HG03097 (cell line): Measurements from ENCODE around the gene CRYBG2.
A peak's percentile ranks its signal among the peaks of the same experiment; 100 is the strongest.
"Not testable (repeated sequence)": the region's sequence is repeated elsewhere in the genome, so short reads cannot be mapped to it uniquely, and the experiment has no call there.

Source experiments
- ATAC-seq: cut with Tn5 transposase; IDR thresholded peaks from one replicate; pipeline ENCODE4 v1.9.1; 2021; ENCODE audit not compliant: unreplicated experiment, low FRiP score

CRYBG2 gene

DNA sequence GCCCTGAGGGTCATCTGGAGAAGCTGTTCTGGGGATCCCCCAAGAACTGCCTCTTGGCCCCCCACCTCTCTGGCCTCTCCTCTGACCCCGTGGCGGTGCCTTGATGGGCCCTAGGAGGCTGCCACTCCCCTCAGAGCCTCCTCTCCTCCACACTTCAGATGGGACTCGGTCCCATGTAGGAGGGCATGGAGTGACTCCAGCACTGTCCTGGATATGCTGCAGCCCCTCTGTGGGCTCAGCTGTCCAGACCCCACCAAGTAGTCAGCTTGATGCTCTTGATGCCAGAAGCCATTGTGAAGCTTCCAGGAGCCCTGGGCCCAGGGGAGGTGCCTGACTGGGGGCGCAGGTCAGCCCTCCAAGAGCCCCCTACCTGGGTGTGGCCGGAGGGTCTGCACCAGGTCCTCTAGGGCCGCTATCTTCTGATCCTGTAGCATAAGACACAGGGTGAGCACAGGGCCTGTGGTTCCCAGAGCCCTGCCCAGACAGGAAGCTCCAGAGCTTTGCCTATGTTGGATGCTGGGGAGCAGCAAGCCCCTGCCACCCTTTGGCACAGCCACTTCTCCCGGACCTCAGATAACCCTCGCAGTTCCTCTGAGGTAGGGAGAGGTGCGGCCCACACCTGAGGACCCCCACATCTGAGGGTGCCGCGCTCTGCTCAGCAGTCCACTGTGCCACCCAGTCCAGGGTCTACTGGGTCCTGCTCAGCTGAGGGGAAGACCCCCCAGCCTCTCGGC lies 56.7 kb downstream of the CRYBG2 start:
- no peak for ATAC-seq

DNA sequence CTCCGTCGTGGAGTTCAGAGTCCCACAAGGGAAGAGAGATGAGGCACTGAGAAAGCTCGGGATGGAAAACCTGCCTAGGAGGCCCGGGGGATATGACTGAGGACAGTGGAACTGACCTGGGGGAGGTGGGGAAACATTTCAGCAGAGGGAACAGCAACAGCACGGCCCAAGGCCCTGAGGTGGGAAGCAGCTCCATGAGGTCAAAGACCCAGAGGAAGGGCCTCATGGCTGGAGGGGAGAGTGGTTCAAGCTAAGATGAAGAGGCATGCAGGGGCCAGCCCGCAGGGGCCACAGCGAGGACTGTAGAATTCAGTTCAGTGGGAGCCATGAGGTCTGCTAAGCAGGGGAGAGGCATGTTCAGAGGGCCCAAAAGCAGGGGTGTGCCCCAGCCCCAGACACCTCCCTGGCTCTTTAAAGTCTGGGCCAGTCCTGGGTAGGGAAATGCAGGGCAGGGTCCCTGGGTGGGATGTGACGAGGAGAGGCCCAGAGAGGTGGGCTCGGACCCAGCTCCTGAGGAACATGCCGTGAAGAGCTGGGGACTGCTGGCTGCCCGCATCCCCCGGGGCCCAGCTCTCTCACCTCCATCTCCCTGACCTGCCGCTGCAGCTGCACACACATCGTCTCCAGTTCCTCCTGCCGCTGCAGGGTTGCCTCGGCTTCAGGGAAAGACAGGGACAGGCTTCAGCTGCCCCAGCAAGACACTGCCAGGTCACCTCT lies 57.4 kb downstream of the CRYBG2 start:
- no peak for ATAC-seq

DNA sequence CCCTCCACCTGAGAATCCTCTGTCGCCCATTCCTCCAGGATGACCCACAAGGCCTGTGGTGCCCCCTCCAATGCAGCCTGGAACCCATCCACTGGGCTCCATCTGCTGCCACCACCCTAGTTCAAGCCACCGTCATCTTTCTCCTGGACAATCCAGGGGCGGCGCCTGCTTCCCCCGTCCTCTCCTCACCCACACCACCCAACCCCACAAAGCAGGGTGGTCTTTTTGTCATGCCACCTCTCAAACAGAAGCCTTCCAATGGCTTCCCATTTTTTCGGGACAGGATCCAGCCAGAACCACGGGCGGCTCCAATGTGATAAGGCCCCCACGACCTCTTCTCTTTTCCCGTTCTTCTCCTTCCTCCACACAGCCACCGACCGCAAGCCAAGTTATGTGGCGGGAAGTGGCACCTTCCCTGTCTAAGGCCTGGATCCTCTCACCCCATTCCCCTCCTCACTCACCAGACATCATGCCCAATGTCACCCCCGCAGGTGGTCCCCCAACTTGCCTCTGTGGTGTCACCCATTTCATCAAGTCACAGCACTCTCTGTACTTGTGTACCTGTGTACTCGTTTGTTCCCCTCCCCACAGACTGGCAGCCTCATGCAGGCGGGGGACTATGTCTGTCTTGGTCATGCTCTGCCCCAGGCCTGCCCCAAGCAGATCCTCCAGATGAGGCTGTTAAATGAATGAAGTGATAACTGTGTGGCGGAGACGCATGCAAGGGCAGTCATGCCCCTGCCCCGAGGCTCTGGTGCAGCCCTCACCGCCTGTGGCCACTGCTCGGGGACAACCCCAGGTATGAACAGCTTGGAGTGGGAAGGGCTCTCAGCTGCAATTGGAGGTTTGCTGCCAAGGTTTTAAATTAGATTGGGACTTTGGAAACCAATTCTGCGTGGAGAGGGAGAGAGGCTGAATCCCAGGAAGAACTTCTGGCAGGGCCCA lies 58.5 kb downstream of the CRYBG2 start:
- no peak for ATAC-seq

DNA sequence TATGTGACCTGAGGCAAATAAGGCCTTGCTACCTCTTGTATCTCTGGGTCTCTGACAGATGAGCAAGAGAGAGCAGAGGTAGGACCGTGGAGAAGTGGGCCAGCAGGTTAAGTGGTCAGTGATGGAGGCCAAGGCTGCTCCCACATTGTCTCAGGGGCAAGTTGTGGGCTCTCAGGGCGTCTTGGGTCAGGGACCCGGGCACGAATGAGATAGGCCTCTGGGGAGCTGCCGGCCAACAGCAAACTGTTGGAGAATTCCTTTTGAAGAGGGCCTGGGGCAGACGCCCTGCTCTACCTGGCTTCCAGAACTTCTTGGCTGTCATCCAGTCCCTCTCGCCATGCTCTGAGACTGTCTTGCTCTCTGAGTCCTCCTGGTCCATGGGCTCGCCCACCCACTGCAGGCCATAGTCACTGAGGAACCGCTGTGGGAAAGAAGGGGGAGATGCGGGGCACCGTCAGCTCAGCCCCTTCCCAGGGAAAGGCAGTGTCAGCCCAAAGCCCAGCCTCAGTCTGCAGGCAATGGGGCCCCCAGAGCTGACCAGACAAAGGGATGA lies 59.9 kb downstream of the CRYBG2 start:
- no peak for ATAC-seq

DNA sequence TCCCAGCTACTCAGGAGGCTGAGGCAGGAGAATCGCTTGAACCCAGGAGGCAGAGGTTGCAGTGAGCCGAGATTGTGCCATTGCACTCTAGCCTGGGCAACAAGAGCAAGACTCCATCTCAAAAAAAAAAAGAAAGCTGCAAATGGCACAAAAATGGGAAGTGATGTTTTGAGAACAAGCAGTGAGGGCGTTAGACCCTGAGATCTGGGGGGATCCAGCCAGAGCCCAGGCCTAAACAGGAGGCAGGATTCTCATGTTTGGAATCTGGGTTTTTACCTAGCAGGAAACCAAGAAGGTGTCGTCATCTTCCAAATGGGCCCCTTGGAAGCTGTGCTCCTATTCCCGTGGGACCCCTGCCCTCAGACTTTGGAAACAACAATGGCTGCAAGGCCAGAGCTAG lies 61.2 kb downstream of the CRYBG2 start:
- ATAC-seq: not testable (repeated sequence)

DNA sequence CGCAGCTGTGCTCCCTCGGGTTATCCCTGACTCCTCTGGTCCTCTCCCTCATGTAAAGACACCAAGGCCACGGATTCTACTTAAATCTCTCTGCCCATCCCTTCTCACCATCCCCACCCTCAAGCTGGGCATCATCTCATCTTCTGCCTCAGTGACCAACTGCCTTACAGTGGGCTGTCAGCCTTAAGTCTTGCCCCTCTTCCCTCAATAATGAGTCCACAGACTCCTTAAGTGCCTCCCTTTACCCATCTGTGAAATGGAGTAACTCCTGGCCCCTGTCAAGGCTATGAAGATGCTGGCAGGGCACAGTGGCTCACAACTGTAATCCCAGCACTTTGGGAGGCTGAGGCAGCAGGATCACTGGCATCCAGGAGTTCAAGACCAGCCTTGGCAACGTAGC lies 62.0 kb downstream of the CRYBG2 start:
- ATAC-seq: no peak

DNA sequence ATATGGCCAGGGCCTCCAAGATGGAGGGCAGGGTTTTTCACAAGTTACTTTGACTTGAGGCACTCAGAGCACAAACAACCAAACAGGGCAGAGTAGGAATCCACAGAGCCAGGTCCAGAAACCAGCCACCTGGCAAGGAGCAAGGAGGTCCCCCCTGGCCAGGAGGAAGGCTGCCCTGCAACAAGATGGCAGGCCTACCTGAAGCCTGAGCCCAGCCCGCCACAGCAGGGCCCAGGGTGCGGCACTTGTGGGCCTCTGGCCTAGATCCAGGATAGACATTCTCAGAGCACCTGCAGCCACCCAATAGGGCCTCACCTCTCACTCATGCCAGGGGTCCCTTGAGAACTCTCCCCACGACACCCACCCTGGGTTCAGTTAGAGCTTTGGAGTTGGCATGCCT lies 62.5 kb downstream of the CRYBG2 start:
- no peak for ATAC-seq

DNA sequence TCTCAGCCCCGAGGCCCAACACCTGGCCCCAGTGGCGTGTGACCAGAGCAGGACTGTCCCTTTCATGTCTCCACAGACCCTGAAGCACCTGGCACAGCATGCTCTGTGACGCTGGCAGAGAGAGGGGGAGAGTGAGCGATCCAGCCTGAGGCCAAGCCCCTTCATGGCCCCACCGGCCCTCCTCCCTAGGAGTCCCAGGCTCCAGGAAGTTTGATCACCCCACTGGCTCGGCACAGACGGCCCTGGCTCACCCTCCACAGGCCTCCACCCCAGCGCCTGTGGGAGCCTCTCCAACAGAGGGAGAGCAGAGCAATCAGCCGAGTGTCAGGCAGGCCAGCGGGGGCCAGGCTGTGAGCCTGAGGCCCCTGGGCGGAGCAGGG lies 63.1 kb downstream of the CRYBG2 start:
- no peak for ATAC-seq

DNA sequence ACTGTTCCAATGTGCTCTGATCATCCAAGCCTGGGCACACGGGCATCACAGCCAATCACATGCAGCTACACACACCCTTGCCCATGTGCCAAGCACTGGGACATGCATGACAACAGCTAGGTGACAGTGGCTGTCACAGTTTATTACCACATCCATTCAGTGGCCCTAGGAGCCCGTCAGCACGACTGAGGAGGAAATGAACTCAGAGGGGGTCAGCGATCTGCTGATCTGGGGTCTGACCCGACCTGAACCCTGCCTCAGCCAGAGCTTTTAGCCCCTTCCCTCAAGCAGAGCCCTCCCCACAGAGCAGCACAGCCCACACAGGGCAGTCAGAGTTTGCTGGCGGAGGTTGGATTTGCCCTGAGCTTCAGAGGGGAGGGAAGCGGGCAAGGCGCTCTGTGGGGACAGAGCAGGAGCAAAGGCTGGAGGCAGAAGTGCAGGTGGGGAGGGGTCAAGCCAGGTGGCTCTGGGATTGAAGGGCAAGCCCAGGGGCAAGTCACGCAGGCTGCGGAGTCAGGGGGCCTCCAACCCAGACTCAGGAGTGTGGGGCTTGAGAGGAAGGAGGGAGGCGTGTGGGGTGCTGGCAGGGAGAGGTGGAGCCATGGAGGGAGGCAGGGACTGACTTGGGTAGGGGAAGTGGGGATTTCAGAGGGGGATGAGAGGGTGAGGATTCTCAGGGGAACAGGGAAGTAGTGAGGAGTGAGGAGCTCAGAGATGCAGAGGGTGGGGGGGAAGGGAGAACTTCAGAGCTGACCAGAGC lies 63.6 kb downstream of the CRYBG2 start:
- ATAC-seq: no peak

DNA sequence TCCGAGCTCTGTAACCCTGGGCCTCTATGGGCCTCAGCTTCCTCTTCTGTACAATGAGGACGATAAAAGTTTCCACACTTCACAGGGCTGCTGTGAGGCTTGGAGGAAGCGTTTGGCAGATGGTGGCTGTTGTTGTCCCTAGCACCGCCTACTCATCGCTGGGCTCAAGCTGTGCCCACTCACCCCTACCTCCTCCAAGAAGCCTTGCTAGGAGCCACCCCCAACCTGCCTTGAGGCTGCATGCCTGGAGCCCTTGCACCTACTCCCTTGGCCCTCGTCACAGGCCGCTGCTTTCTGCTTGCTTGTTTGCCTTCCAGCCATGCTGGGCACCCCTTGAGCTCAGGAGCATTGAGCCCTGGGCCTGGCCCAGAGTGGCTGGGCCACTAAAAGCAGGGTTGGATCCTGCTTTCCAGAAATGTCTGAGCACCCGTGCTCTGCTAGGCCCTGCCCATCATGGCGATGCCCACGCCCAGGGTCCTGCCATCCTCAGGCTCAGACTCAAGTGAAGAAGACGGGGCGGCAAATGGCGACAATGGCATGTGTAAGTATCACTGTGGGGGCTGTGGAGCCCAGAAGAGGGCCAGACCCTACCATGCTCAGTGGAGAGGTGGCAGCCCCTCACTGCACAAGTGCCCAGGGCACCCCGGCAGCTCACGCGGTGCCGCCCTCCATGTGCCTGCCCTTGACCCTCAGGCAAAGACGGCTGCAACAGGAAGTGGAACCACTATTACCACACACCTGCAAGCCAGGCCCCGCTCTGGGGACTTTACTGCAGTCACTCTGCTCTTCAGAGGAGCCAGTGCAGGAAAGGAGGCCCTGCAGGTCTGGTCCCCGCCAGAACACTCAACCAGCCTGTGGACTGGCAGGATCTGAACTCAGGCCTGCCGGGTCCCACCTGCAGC lies 64.5 kb downstream of the CRYBG2 start:
- no peak for ATAC-seq

DNA sequence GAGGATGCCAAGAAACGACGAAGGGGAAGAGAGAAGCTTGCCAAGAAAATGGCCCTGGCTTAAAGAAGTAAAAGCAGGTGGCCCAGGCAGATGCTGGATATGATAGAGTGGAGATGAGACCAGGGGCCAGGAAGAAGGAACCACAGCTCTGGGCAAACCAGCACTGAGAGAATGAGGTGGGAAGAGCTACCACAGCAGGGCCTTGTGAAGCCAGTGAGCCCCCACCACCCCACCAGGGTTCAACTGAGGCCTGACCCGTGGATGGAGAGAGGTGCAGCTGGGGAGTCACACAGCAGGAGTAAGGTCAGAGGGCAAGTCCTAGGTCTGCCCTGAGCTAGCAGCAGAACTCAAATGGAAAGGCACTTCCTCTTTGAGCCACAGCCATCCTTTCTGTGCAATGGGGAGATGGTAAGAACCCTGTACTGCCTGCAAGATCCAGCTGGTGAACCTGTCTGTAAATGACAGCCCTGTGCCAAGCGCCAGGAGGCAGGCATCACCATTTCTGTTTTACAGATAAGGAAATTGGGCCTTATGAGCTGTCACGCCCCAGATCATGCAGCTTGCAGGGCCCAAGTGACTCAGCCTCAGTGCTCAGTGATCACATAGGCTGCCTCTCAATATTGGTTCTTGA lies 65.5 kb downstream of the CRYBG2 start:
- no peak for ATAC-seq

DNA sequence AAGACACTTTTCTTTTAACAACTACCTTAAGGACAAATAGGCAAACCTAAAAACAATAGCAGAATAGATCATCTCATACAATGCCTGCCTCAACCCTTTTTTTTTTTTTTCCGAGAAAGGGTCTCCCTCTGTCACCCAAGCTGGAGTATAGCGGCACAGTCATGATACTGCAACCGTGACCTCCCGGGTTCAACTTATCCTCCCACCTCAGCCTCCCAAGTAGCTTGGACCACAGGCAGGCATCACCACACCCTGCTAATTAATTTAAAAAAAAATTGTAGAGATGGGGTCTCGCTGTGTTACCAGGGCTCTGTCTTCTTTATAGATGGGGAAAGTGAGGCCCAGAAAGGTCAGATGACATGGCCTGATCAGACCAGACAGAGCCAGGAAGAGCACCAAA lies 66.1 kb downstream of the CRYBG2 start:
- ATAC-seq: no peak

DNA sequence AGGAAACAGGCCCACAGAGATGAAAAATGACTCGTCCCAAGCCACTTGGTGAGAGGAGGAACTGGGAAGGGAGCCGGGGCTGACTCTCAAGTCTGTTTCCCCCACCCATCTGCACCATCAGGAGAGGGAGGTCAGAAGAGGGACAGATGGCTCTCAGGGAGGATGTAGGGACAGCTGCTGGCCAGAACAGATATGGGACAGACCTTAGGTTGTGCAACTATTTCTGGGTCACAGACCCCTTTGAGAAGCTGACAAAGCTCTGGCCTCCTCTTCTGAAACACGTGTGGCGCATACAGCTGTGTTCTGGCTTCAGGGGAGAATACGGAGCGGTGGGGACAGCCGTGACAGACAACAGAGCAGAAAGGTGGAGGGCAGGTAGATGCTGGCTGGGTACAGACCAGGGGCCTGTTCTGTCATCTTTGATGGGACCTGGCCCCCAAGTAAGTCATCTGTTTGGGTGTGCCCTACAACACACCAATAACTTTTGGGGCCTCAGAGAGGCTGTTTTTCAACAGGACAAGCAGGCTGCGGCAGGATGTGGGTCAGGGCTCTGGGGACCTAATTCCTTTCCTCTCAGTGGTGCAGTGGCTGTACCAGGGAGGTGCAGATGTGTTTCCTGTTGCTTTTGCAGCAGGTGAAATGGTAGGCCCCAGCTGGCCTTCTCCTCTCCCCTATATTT lies 66.8 kb downstream of the CRYBG2 start:
- ATAC-seq: peak; percentile 38

DNA sequence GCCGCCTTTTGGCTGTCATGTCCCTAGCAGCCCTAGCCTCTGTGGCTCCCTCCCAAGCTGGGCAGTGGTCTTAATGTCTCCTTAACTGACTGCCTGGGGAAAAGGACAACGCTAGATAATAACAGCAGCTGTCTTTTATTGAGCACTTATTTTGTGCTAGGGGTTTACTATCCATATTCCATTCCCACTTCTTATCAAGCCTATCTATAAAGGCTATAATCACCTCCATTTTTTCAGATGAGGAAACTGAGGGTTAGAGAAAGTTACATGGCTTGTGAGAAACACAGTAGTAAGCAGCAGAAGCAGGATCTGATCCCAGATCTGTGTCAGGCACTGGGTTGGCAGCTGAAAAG lies 67.9 kb downstream of the CRYBG2 start:
- no peak for ATAC-seq

DNA sequence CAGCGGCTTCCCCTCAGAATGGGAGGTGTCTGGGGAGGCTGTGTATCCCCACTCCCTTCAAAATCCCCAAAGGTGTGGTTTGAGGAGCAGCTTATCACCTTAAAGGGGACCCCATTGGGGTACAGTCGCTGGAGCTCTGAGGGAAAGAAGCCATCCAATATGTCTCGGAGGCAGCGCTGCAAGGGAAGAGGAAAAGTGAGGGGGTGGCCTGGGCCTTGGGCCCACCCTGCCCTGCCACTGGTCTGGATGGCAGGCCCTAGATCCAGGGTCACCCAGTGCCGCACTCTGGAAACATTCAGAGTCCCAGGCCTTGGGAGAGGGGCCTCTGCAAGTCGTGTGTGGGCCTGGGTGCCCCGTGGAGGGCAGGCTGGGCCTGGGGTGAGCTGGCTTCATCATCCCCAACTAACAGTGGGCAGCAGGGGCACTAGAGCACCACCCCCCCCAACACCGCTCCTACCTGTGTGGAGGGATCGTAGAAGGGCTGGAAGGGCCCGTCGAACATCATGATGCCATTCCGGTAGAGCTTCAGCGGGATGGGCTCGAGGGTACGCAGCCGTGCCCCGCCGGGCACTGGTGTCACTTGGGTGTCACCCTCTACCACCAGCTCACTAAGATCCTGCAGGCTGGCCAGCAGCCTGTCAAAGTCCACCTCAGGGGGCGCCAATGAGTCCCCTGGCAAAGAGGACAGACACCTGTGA lies 68.4 kb downstream of the CRYBG2 start:
- no peak for ATAC-seq

DNA sequence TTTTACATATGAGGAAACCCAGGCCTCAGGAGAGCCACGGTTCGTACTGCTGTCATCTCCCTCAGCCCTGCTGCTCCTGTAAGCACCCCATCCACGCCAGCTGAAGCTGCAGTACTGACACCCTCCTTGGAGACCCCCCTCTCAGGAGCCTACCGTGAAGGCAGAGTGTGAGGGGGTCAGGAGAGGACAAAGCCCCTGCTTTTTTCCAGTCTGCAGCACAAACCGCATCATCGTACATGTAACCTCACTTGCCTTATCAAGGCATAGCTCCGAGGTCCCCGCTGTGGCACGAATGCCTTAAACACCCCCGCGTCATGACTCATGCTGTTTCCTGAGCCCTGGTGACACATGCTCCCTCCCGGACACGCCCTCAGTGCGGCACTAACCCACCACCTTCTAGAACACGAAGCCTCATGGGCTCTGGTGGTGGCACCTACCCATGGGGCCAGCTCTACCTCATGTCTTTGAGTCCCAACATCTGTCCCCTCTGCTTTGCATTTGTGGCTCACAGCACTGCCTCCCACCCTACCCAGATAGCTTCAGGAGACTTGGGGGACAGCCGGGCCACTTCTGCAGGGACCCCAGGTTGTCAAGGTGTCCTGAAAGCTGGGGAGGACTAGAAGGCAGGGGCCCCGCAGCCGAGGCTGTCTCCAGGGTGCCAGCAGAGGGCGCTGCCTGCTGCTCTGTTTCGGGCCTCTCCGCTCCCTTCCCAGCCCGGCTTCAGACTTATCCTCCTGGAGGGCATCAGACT lies 69.2 kb downstream of the CRYBG2 start:
- no peak for ATAC-seq
